Trophoblast cell (in vitro differentiated cells and primary cell): Measurements from ENCODE around the gene ARL17A.
"Not testable (repeated sequence)": the region's sequence is repeated elsewhere in the genome, so short reads cannot be mapped to it uniquely, and the experiment has no call there.

Experiments
- DNase-seq, 2 donors: peaks; one replicate each; pipeline ENCODE4 v3.0.0-alpha.2; 2016
- H2AFZ ChIP-seq: 2 replicates; pipeline ENCODE4 v1.6.1; 2013; ENCODE audit warnings: low read length, moderate library complexity, mild to moderate bottlenecking; ENCODE audit not compliant: insufficient read depth, poor library complexity
- H2AK5ac ChIP-seq: 2 replicates; pipeline ENCODE4 v1.6.1; 2013; ENCODE audit warnings: mild to moderate bottlenecking, low read length
- H2BK120ac ChIP-seq: 2 replicates; pipeline ENCODE4 v1.6.1; 2013; ENCODE audit warnings: low read length, mild to moderate bottlenecking, moderate library complexity; ENCODE audit not compliant: insufficient read depth, poor library complexity
- H2BK12ac ChIP-seq: 2 replicates; pipeline ENCODE4 v1.6.1; 2013; ENCODE audit warnings: mild to moderate bottlenecking, low read length, moderate library complexity
- H2BK5ac ChIP-seq: 2 replicates; pipeline ENCODE4 v1.6.1; 2013; ENCODE audit warnings: low read length, low read depth, moderate library complexity, mild to moderate bottlenecking; ENCODE audit not compliant: poor library complexity
- H3K14ac ChIP-seq: 2 replicates; pipeline ENCODE4 v1.6.1; 2013; ENCODE audit warnings: mild to moderate bottlenecking, low read length
- H3K18ac ChIP-seq: 2 replicates; pipeline ENCODE4 v1.6.1; 2013; ENCODE audit warnings: mild to moderate bottlenecking, low read length
- H3K23ac ChIP-seq: 2 replicates; pipeline ENCODE4 v1.6.1; 2013; ENCODE audit warnings: low read length
- H3K27ac ChIP-seq: 2 replicates; pipeline ENCODE4 v1.5.1; 2013; ENCODE audit warnings: low read depth, mild to moderate bottlenecking, inconsistent platforms, low read length, moderate library complexity
- H3K27me3 ChIP-seq: 2 replicates; pipeline ENCODE4 v1.6.1; 2013; ENCODE audit warnings: inconsistent platforms, mild to moderate bottlenecking, low read length, moderate library complexity; ENCODE audit not compliant: insufficient read depth
- H3K36me3 ChIP-seq, 2 experiments: 1 replicate in 1 of 2; 2 replicates in 1 of 2; pipeline ENCODE4 v1.6.1; 2013; ENCODE audit warnings: low read length in 2 of 2, mild to moderate bottlenecking in 2 of 2, moderate library complexity in 1 of 2; ENCODE audit not compliant: insufficient read depth in 2 of 2, control insufficient read depth in 1 of 2
- H3K4ac ChIP-seq: 2 replicates; pipeline ENCODE4 v1.6.1; 2013; ENCODE audit warnings: low read depth, mild to moderate bottlenecking, low read length, moderate library complexity
- H3K4me1 ChIP-seq, 2 experiments: 1 replicate in 1 of 2; 2 replicates in 1 of 2; pipeline ENCODE4 v1.6.1; 2013; ENCODE audit warnings: low read length in 2 of 2, mild to moderate bottlenecking in 2 of 2, moderate library complexity in 1 of 2; ENCODE audit not compliant: insufficient read depth in 2 of 2, control insufficient read depth in 1 of 2
- H3K4me2 ChIP-seq: 2 replicates; pipeline ENCODE4 v1.6.1; 2013; ENCODE audit warnings: inconsistent platforms, mild to moderate bottlenecking, low read length, moderate library complexity
- H3K4me3 ChIP-seq: 2 replicates; pipeline ENCODE4 v1.5.1; 2013; ENCODE audit warnings: mild to moderate bottlenecking, low read depth, low read length, inconsistent platforms
- H3K79me1 ChIP-seq: one replicate; pipeline ENCODE4 v1.6.1; 2013; ENCODE audit warnings: low read length
- H3K79me2 ChIP-seq: 2 replicates; pipeline ENCODE4 v1.6.1; 2013; ENCODE audit warnings: low read length, mild to moderate bottlenecking; ENCODE audit not compliant: control insufficient read depth, insufficient read depth, poor library complexity
- H3K9ac ChIP-seq: 2 replicates; pipeline ENCODE4 v1.6.1; 2013; ENCODE audit warnings: mild to moderate bottlenecking, low read length
- H3K9me3 ChIP-seq: 2 replicates; pipeline ENCODE4 v1.6.1; 2013; ENCODE audit warnings: low read depth, mild to moderate bottlenecking, control low read depth, inconsistent platforms, low read length; ENCODE audit not compliant: insufficient read depth
- H4K12ac ChIP-seq: 2 replicates; pipeline ENCODE4 v1.6.1; 2013; ENCODE audit warnings: low read depth, mild to moderate bottlenecking, low read length, moderate library complexity
- H4K8ac ChIP-seq: 2 replicates; pipeline ENCODE4 v1.6.1; 2013; ENCODE audit warnings: low read depth, mild to moderate bottlenecking, low read length, moderate library complexity
- H4K91ac ChIP-seq: one replicate; pipeline ENCODE4 v1.6.1; 2013; ENCODE audit warnings: low read depth, mild to moderate bottlenecking, low read length, moderate library complexity
- WGBS: extraction: QIAGEN DNeasy Blood & Tissue Kit; methylation state at CpG from one replicate; pipeline ENCODE4 v1.1.7; 2013; ENCODE audit warnings: missing lambda C conversion rate; ENCODE audit not compliant: insufficient read length, insufficient coverage; ENCODE audit errors: extremely low coverage; 5-methylcytosine and 5-hydroxymethylcytosine counted together

ARL17A gene

GRCh38 chr17:46623790-46624189, 44.3 kb upstream of the ARL17A start:
- H3K4me3 ChIP-seq, H3K79me2 ChIP-seq, H2BK12ac ChIP-seq: not testable (repeated sequence)

GRCh38 chr17:46618975-46619374, 39.5 kb upstream of the ARL17A start:
- not testable (repeated sequence) for H3K27ac ChIP-seq, H3K4ac ChIP-seq, H3K9ac ChIP-seq, H4K12ac ChIP-seq, H3K4me1 ChIP-seq, H3K36me3 ChIP-seq, H3K27me3 ChIP-seq, H2BK120ac ChIP-seq, H3K23ac ChIP-seq, H3K4me2 ChIP-seq, H2AFZ ChIP-seq, DNase-seq, H3K4me3 ChIP-seq, H3K9me3 ChIP-seq, H4K8ac ChIP-seq, H3K14ac ChIP-seq, H2BK12ac ChIP-seq, H2BK5ac ChIP-seq, H3K18ac ChIP-seq, H4K91ac ChIP-seq, H3K79me2 ChIP-seq, H2AK5ac ChIP-seq, H3K79me1 ChIP-seq
- WGBS: no CpG with 5 or more reads among the region's 1 CpG

More at GRCh38 chr17:46623790-46624189, 44.3 kb upstream of the ARL17A start:
- not testable (repeated sequence) for H4K12ac ChIP-seq, H3K27ac ChIP-seq, H3K23ac ChIP-seq, DNase-seq, H3K9me3 ChIP-seq, H2AK5ac ChIP-seq, H3K27me3 ChIP-seq, H3K36me3 ChIP-seq, H3K4ac ChIP-seq, H3K79me1 ChIP-seq, H4K8ac ChIP-seq, H2AFZ ChIP-seq, H3K14ac ChIP-seq, H2BK120ac ChIP-seq, H3K9ac ChIP-seq, H3K18ac ChIP-seq, H4K91ac ChIP-seq, H2BK5ac ChIP-seq, H3K4me1 ChIP-seq, H3K4me2 ChIP-seq
- no CpG with 5 or more reads among the region's 2 CpGs for WGBS

GRCh38 chr17:46617121-46617520, 37.6 kb upstream of the ARL17A start:
- H3K27ac ChIP-seq, H3K9me3 ChIP-seq, H2AFZ ChIP-seq, H3K14ac ChIP-seq, H3K9ac ChIP-seq, DNase-seq, H3K23ac ChIP-seq, H3K36me3 ChIP-seq, H3K79me2 ChIP-seq, H3K18ac ChIP-seq, H3K4me2 ChIP-seq, H3K4me3 ChIP-seq, H4K8ac ChIP-seq, H4K12ac ChIP-seq, H3K27me3 ChIP-seq, H2BK120ac ChIP-seq, H2BK5ac ChIP-seq, H3K4me1 ChIP-seq, H2AK5ac ChIP-seq, H4K91ac ChIP-seq, H3K4ac ChIP-seq, H3K79me1 ChIP-seq, H2BK12ac ChIP-seq: not testable (repeated sequence)
- no CpG with 5 or more reads among the region's 3 CpGs for WGBS

GRCh38 chr17:46613876-46614275, 34.4 kb upstream of the ARL17A start:
- H3K4me1 ChIP-seq, H4K12ac ChIP-seq, H3K27me3 ChIP-seq, H2BK5ac ChIP-seq, H2AFZ ChIP-seq, H3K18ac ChIP-seq, H3K14ac ChIP-seq, H3K79me1 ChIP-seq, H3K9me3 ChIP-seq, H3K79me2 ChIP-seq, H3K4me3 ChIP-seq, H3K27ac ChIP-seq, H4K8ac ChIP-seq, H3K36me3 ChIP-seq, H2BK12ac ChIP-seq, H2BK120ac ChIP-seq, H3K4ac ChIP-seq, H3K4me2 ChIP-seq, DNase-seq, H3K23ac ChIP-seq, H2AK5ac ChIP-seq, H3K9ac ChIP-seq, H4K91ac ChIP-seq: not testable (repeated sequence)
- WGBS: no CpG with 5 or more reads among the region's 1 CpG
